ENCODE measurements around the gene TSPAN5.

TSPAN5 gene

DNA sequence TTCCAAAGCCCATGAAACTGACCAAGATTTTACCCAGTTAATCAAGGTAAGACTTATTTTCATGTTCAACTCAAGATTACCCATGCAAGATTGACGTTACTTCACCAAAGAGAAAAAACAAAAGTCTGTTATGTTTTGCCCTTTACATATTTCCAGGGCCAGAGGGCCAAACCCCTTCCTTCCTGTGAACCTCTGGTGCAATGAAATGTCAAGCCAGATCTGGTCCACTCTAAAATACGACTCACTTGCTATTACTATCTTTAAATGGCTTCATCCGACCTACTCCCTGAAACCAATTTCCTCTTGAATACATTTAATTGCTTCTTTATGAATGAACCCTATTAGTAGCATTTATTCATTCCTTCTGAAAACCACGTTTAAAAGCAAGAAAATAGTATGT lies 33.0 kb downstream of the TSPAN5 start:
- Histone ChIP-seq H3K36me3 (ENCODE audit: control insufficient read depth in 5 of 5, insufficient read depth in 5 of 5, low read length in 5 of 5) (no peaks in the 10 kb centered on the region), H3K9me3 (ENCODE audit: control insufficient read depth in 5 of 5, low read length in 5 of 5) (no peaks in the 10 kb centered on the region), H3K9ac (ENCODE audit: low read length in 5 of 5) (no peak overlapping the region), H3K27me3 (ENCODE audit: control insufficient read depth in 5 of 5, insufficient read depth in 4 of 5, low read length in 5 of 5) (no peaks in the 10 kb centered on the region), H3K4me1 (ENCODE audit: control insufficient read depth in 5 of 5, insufficient read depth in 5 of 5, low read length in 5 of 5) (no peaks in the 10 kb centered on the region), H3K27ac (ENCODE audit: low read depth, low read length) (no peak overlapping the region), H3K4me3 (ENCODE audit: low read depth in 1 of 5, low read length in 5 of 5) (no peak overlapping the region)

- Histone ChIP-seq H3K27me3 (ENCODE audit: control insufficient read depth in 5 of 5, insufficient read depth in 4 of 5, low read length in 5 of 5) (no peaks in the 10 kb centered on the region), H3K4me1 (ENCODE audit: control insufficient read depth in 5 of 5, insufficient read depth in 5 of 5, low read length in 5 of 5) (no peaks in the 10 kb centered on the region), H3K9ac (ENCODE audit: low read length in 5 of 5) (no peak overlapping the region), H3K27ac (ENCODE audit: low read depth, low read length) (no peak overlapping the region), H3K36me3 (ENCODE audit: control insufficient read depth in 5 of 5, insufficient read depth in 5 of 5, low read length in 5 of 5) (no peaks in the 10 kb centered on the region), H3K4me3 (ENCODE audit: low read depth in 1 of 5, low read length in 5 of 5) (no peak overlapping the region), H3K9me3 (ENCODE audit: control insufficient read depth in 5 of 5, low read length in 5 of 5) (no peaks in the 10 kb centered on the region)
Measured at GRCh38 chr4:98624642-98625041, 33.8 kb downstream of the TSPAN5 start.

GRCh38 chr4:98624144-98624543 lies 34.3 kb downstream of the TSPAN5 start:
- no peaks in the 10 kb centered on the region for H3K27me3 ChIP-seq (ENCODE audit: control insufficient read depth in 5 of 5, insufficient read depth in 4 of 5, low read length in 5 of 5)
- no peak overlapping the region for H3K9ac ChIP-seq (ENCODE audit: low read length in 5 of 5)
- H3K36me3 ChIP-seq (ENCODE audit: control insufficient read depth in 5 of 5, insufficient read depth in 5 of 5, low read length in 5 of 5): no peaks in the 10 kb centered on the region
- H3K9me3 ChIP-seq (ENCODE audit: control insufficient read depth in 5 of 5, low read length in 5 of 5): no peaks in the 10 kb centered on the region
- H3K27ac ChIP-seq (ENCODE audit: low read depth, low read length): no peak overlapping the region
- no peaks in the 10 kb centered on the region for H3K4me1 ChIP-seq (ENCODE audit: control insufficient read depth in 5 of 5, insufficient read depth in 5 of 5, low read length in 5 of 5)
- H3K4me3 ChIP-seq (ENCODE audit: low read depth in 1 of 5, low read length in 5 of 5): no peak overlapping the region

DNA sequence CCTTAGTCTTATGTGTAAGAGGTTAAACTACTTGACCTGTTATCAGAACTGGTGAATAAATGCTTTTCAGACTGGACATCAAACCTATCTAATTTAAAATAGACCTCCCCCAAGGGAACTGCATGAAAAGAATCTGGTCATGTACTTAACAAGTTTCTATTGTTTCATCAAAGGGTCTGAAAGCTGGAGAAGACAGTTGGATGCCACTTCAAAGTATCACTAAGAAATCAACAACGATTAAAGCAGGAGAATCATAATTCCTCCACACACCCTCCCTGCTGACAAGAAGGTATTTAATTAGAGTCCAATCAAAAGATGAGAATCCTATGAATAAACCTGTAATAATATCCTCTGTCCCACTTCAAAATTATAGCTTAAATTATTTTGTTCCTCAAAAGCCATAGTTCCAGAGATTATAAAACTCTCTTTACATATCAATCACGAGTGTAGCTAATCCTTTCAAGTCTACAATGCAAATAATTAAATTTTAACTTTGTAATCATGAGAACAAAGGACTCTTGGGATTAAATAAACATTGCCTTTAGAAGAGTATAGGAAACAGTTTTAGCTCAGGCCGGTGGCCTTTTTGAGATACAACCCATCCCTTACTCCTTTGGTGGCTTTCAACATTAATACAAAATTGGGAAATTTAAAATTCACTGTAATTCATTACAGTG lies 35.1 kb downstream of the TSPAN5 start:
- no peaks in the 10 kb centered on the region for H3K9me3 ChIP-seq (ENCODE audit: control insufficient read depth in 5 of 5, low read length in 5 of 5)
- H3K4me3 ChIP-seq (ENCODE audit: low read depth in 1 of 5, low read length in 5 of 5): no peak overlapping the region
- H3K36me3 ChIP-seq (ENCODE audit: control insufficient read depth in 5 of 5, insufficient read depth in 5 of 5, low read length in 5 of 5): no peaks in the 10 kb centered on the region
- no peaks in the 10 kb centered on the region for H3K4me1 ChIP-seq (ENCODE audit: control insufficient read depth in 5 of 5, insufficient read depth in 5 of 5, low read length in 5 of 5)
- no peak overlapping the region for H3K9ac ChIP-seq (ENCODE audit: low read length in 5 of 5)
- no peak overlapping the region for H3K27ac ChIP-seq (ENCODE audit: low read depth, low read length)
- no peaks in the 10 kb centered on the region for H3K27me3 ChIP-seq (ENCODE audit: control insufficient read depth in 5 of 5, insufficient read depth in 4 of 5, low read length in 5 of 5)

- no peaks in the 10 kb centered on the region for H3K36me3 ChIP-seq (ENCODE audit: control insufficient read depth in 5 of 5, insufficient read depth in 5 of 5, low read length in 5 of 5)
- no peak overlapping the region for H3K4me3 ChIP-seq (ENCODE audit: low read depth in 1 of 5, low read length in 5 of 5)
- no peaks in the 10 kb centered on the region for H3K9me3 ChIP-seq (ENCODE audit: control insufficient read depth in 5 of 5, low read length in 5 of 5)
- H3K27me3 ChIP-seq (ENCODE audit: control insufficient read depth in 5 of 5, insufficient read depth in 4 of 5, low read length in 5 of 5): no peaks in the 10 kb centered on the region
- no peak overlapping the region for H3K9ac ChIP-seq (ENCODE audit: low read length in 5 of 5)
- H3K4me1 ChIP-seq (ENCODE audit: control insufficient read depth in 5 of 5, insufficient read depth in 5 of 5, low read length in 5 of 5): no peaks in the 10 kb centered on the region
- H3K27ac ChIP-seq (ENCODE audit: low read depth, low read length): no peak overlapping the region
Measured at GRCh38 chr4:98620087-98620784, 38.2 kb downstream of the TSPAN5 start.

DNA sequence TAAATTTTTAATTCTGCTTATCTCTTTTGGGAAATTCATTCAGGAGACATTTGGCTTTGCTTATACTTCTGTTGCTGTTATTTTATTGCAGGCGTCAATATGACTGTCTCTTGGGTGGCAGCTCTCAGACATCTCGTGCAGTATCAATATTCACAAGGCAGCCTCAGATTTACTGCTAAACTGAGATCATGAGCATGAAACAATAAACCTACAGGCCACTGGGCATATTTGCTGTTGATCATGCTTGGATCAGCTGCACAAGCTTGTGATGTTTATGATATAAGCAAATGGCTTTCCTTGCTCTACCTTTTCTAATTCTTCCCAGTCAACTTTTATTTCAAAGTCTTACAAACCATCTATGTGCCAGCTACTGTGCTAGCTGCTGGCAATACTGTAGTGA lies 39.2 kb downstream of the TSPAN5 start:
- H3K9ac ChIP-seq (ENCODE audit: low read length in 5 of 5): no peak overlapping the region
- H3K4me1 ChIP-seq (ENCODE audit: control insufficient read depth in 5 of 5, insufficient read depth in 5 of 5, low read length in 5 of 5): no peaks in the 10 kb centered on the region
- H3K27ac ChIP-seq (ENCODE audit: low read depth, low read length): no peak overlapping the region
- no peak overlapping the region for H3K4me3 ChIP-seq (ENCODE audit: low read depth in 1 of 5, low read length in 5 of 5)
- no peaks in the 10 kb centered on the region for H3K9me3 ChIP-seq (ENCODE audit: control insufficient read depth in 5 of 5, low read length in 5 of 5)
- H3K36me3 ChIP-seq (ENCODE audit: control insufficient read depth in 5 of 5, insufficient read depth in 5 of 5, low read length in 5 of 5): no peaks in the 10 kb centered on the region
- no peaks in the 10 kb centered on the region for H3K27me3 ChIP-seq (ENCODE audit: control insufficient read depth in 5 of 5, insufficient read depth in 4 of 5, low read length in 5 of 5)

- Histone ChIP-seq H3K4me1 (ENCODE audit: control insufficient read depth in 5 of 5, insufficient read depth in 5 of 5, low read length in 5 of 5) (no peaks in the 10 kb centered on the region), H3K4me3 (ENCODE audit: low read depth in 1 of 5, low read length in 5 of 5) (no peak overlapping the region), H3K27me3 (ENCODE audit: control insufficient read depth in 5 of 5, insufficient read depth in 4 of 5, low read length in 5 of 5) (no peaks in the 10 kb centered on the region), H3K36me3 (ENCODE audit: control insufficient read depth in 5 of 5, insufficient read depth in 5 of 5, low read length in 5 of 5) (no peaks in the 10 kb centered on the region), H3K9ac (ENCODE audit: low read length in 5 of 5) (no peak overlapping the region), H3K9me3 (ENCODE audit: control insufficient read depth in 5 of 5, low read length in 5 of 5) (no peaks in the 10 kb centered on the region), H3K27ac (ENCODE audit: low read depth, low read length) (no peak overlapping the region)
Measured at GRCh38 chr4:98618680-98619079, 39.7 kb downstream of the TSPAN5 start.

DNA sequence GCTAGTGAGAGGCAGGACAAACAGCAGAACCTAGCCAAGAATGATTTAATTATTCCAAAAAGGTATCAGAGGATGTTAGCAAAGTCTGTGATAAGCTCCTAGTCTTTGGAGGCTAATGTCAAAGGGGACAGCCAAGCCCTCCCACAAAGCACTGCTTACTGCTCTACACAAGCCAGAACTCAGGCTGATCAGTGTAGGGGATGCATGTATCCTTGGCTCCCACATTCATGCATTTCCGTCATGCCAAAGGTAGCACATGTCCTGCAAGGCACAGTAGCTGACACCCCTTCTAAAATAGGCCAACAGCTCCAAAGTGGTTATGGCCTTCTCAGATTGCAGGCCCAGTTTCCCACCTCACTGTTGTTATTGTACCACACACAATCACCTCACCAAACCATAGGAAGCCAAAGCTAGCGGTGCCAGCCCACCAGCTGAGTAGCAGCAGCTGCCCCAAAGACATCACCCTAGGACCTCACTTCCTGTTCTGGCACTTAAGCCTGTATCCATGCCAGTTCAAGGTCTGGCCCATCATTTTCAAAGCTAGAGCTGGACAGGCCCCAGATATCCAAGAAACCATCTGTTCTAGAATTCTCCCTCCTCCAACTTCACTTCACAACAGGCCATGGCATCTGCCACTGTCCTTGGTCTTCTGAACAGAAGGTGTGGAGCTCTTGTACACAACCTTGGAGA lies 40.9 kb downstream of the TSPAN5 start:
- Histone ChIP-seq H3K27me3 (ENCODE audit: control insufficient read depth in 5 of 5, insufficient read depth in 4 of 5, low read length in 5 of 5) (no peaks in the 10 kb centered on the region), H3K9ac (ENCODE audit: low read length in 5 of 5) (no peak overlapping the region), H3K9me3 (ENCODE audit: control insufficient read depth in 5 of 5, low read length in 5 of 5) (no peaks in the 10 kb centered on the region), H3K4me1 (ENCODE audit: control insufficient read depth in 5 of 5, insufficient read depth in 5 of 5, low read length in 5 of 5) (no peaks in the 10 kb centered on the region), H3K36me3 (ENCODE audit: control insufficient read depth in 5 of 5, insufficient read depth in 5 of 5, low read length in 5 of 5) (no peaks in the 10 kb centered on the region), H3K27ac (ENCODE audit: low read depth, low read length) (no peak overlapping the region), H3K4me3 (ENCODE audit: low read depth in 1 of 5, low read length in 5 of 5) (no peak overlapping the region)

DNA sequence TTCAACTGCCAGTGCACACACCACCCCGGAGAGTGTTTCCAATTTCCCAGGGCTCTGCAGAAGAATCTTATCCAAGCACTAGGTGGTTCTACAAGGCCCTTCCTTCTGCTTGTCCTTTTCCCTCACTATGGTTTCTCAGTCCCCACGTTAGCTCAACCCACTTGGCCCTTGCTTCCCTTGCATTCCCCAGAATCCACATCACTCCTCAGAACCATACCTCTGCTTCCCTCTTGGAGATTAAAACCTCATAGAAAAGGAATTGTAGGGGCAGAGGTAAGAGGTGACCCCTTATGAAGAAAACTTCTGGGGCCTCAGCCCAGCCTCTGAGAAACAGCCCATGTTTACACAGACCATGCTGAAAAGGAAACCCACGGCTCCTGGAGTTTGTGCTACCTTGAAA lies 42.4 kb downstream of the TSPAN5 start:
- Histone ChIP-seq H3K27me3 (ENCODE audit: control insufficient read depth in 5 of 5, insufficient read depth in 4 of 5, low read length in 5 of 5) (no peaks in the 10 kb centered on the region), H3K36me3 (ENCODE audit: control insufficient read depth in 5 of 5, insufficient read depth in 5 of 5, low read length in 5 of 5) (no peaks in the 10 kb centered on the region), H3K9ac (ENCODE audit: low read length in 5 of 5) (no peak overlapping the region), H3K9me3 (ENCODE audit: control insufficient read depth in 5 of 5, low read length in 5 of 5) (no peaks in the 10 kb centered on the region), H3K4me1 (ENCODE audit: control insufficient read depth in 5 of 5, insufficient read depth in 5 of 5, low read length in 5 of 5) (no peaks in the 10 kb centered on the region), H3K4me3 (ENCODE audit: low read depth in 1 of 5, low read length in 5 of 5) (no peak overlapping the region), H3K27ac (ENCODE audit: low read depth, low read length) (no peak overlapping the region)

DNA sequence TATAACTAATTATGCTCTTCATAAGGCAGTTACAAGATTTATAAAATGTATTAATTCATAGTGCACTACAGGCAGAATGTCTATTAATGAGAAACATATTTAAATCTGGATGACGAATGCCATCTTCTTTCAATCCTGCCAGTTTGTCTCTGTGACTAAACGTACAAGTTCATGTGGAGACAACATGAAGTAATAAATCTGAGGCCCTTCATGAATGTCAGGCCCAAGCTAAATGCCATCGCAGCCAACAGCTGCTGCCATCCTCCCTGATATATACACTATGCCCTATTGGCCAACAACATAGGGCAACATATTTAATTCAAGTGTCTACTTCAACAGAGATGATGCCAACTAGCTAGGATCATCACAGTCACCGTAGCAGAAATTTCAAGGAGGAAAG lies 43.7 kb downstream of the TSPAN5 start:
- no peak overlapping the region for H3K27ac ChIP-seq (ENCODE audit: low read depth, low read length)
- no peak overlapping the region for H3K9ac ChIP-seq (ENCODE audit: low read length in 5 of 5)
- H3K4me3 ChIP-seq (ENCODE audit: low read depth in 1 of 5, low read length in 5 of 5): no peak overlapping the region
- no peaks in the 10 kb centered on the region for H3K9me3 ChIP-seq (ENCODE audit: control insufficient read depth in 5 of 5, low read length in 5 of 5)
- no peaks in the 10 kb centered on the region for H3K36me3 ChIP-seq (ENCODE audit: control insufficient read depth in 5 of 5, insufficient read depth in 5 of 5, low read length in 5 of 5)
- H3K27me3 ChIP-seq (ENCODE audit: control insufficient read depth in 5 of 5, insufficient read depth in 4 of 5, low read length in 5 of 5): no peaks in the 10 kb centered on the region
- H3K4me1 ChIP-seq (ENCODE audit: control insufficient read depth in 5 of 5, insufficient read depth in 5 of 5, low read length in 5 of 5): no peaks in the 10 kb centered on the region

Measured in subcutaneous abdominal adipose tissue (tissue), 5 donors.